COLO668 (cell line): ENCODE results near the gene AGTRAP.

Source experiments
- DNase-seq: peaks from one replicate; lab custom pipeline; 2025; ENCODE audit not compliant: unreplicated experiment; lab: John Stamatoyannopoulos, UW

AGTRAP gene

GRCh38 chr1:11735854-11736745, at the start of gene AGTRAP:
Gene AGTRAP (plus strand): TSS chr1:11736136. CDS start chr1:11736209, 73 bp downstream.
- DNase-seq, result peak; percentile 96

- no peak for DNase-seq
These were observed 47.4 kb upstream of the AGTRAP start for GRCh38 chr1:11688506-11688905.

GRCh38 chr1:11690397-11691301, 45.3 kb upstream of the AGTRAP start:
- peak; percentile 50 for DNase-seq

- peak; percentile 39 for DNase-seq
These were observed 44.5 kb upstream of the AGTRAP start, which contains the start of gene DRAXIN for GRCh38 chr1:11691302-11691914. Gene DRAXIN (plus strand): TSS chr1:11691710. CDS start chr1:11706259, 14,549 bp downstream.

- DNase-seq, result no peak
These were observed 43.8 kb upstream of the AGTRAP start for GRCh38 chr1:11691928-11692711.

GRCh38 chr1:11693024-11693590, 42.8 kb upstream of the AGTRAP start:
- DNase-seq, result no peak

GRCh38 chr1:11693917-11694316, 42.0 kb upstream of the AGTRAP start:
- no peak for DNase-seq

GRCh38 chr1:11695861-11696260, 40.1 kb upstream of the AGTRAP start:
- no peak for DNase-seq

- DNase-seq, result no peak
These were observed 38.6 kb upstream of the AGTRAP start for GRCh38 chr1:11697188-11697892.

GRCh38 chr1:11697893-11698210, 38.1 kb upstream of the AGTRAP start:
- DNase-seq, result no peak

- no peak for DNase-seq
These were observed 35.1 kb upstream of the AGTRAP start for GRCh38 chr1:11700601-11701467.

- DNase-seq, result no peak
These were observed 34.4 kb upstream of the AGTRAP start for GRCh38 chr1:11701551-11701961.

- DNase-seq, result no peak
These were observed 33.7 kb upstream of the AGTRAP start for GRCh38 chr1:11701981-11702803.

- DNase-seq, result no peak
These were observed 32.4 kb upstream of the AGTRAP start for GRCh38 chr1:11703357-11704193.

- DNase-seq, result no peak
These were observed 31.8 kb upstream of the AGTRAP start for GRCh38 chr1:11704194-11704529.

- DNase-seq, result no peak
These were observed 31.1 kb upstream of the AGTRAP start for GRCh38 chr1:11704691-11705475.
